HT-29 (cell line): Measurements from ENCODE around the gene FAR2. TPM values are rescaled to one million over a fixed set of nuclear protein-coding genes. Genes with fewer than 3 reads are reported as not detected.
"Not testable (repeated sequence)": the region's sequence is repeated elsewhere in the genome, so short reads cannot be mapped to it uniquely, and the experiment has no call there.

Source experiments
- DNase-seq: peaks from one replicate; pipeline ENCODE4 v3.0.0-alpha.2; 2015; ENCODE audit warnings: low spot score
- total RNA-seq: library from RNA; depleted of rRNA; stranded (reverse); fragments of >200 nt; shearing (Covaris generic); gene quantifications from 2 replicates; pipeline ENCODE4 v1.2.3, GENCODE V29; 2014

Gene FAR2
- total RNA-seq, 1 experiment from 2014 or later, result 19.8 TPM

- no peak for DNase-seq
Observed at GRCh38 chr12:29234552-29234951, 85.5 kb downstream of the FAR2 start.

DNA sequence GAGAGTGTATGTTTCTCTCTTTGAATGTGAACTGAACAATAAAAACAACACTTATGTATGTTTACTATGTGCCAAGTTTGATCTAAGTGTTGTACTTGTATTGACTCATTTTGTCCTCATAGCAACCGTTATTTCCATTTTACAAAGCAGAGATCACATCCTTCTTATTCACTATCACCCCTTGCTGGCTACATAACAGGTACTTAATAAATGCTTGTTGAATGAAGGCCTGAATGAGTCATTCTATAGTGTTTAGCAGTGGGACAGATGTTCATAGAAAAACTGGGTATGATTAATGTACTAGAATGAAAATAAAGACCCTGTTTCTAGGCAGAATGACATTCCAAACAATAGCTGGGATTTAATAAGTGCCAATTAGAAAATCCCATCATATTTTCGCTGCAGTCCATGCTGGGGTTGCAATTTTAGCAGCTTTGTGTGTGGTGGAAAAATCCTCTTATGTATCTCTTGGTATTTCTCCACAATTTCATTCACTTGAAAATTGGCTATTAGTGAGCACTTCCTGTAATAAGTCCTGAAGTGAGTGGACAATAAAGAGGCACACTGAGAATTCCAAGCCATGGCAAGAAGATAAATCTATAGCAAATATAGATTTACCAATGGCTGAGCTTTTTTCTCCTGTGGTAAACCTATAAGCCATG lies 86.0 kb downstream of the FAR2 start:
- DNase-seq, result no peak

- peak; percentile 30 for DNase-seq
Observed at GRCh38 chr12:29238822-29239291, 89.8 kb downstream of the FAR2 start.

DNA sequence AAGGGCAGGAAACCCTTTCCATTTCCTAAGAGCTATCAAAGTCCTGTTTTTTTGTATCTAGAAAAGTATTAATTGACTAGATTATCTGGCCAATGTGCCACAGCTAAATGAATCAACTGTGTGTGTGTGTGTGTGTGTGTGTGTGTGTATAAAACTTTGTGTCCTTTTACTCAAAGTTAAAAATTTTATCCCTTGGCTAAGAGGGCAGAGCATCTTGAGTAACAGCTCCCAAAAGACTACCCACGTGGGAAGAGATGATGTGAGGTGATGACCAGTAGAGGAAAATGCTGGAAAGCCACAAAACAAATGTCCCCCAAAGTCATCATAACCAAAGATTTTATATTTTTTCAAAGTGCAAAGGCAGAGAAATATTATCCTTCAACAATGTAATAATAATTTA lies 90.3 kb downstream of the FAR2 start:
- no peak for DNase-seq

DNA sequence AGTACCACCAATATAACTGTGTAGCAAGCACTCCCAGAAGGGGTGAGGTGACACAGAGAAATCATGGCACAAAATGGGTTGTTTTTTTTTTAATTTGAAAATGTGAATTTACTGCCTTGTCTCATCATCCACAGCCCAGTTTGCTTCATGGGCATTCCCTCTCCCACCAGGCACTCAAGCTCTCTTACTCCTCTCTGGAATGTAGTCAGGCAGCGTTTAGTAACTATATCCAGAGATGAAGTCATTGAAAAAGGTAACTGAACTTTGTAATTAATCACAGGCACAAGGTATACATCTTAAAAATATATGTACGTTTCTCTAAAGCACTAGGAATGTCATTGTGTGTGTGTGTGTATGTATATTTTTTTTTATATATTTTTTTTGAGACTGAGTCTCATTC lies 91.4 kb downstream of the FAR2 start:
- DNase-seq, result no peak

GRCh38 chr12:29241821-29242591 lies 92.9 kb downstream of the FAR2 start:
- DNase-seq, result peak; percentile 86

GRCh38 chr12:29242921-29243431 lies 93.9 kb downstream of the FAR2 start:
- peak; percentile 41 for DNase-seq

GRCh38 chr12:29244159-29244765 lies 95.2 kb downstream of the FAR2 start:
- DNase-seq, result no peak

DNA sequence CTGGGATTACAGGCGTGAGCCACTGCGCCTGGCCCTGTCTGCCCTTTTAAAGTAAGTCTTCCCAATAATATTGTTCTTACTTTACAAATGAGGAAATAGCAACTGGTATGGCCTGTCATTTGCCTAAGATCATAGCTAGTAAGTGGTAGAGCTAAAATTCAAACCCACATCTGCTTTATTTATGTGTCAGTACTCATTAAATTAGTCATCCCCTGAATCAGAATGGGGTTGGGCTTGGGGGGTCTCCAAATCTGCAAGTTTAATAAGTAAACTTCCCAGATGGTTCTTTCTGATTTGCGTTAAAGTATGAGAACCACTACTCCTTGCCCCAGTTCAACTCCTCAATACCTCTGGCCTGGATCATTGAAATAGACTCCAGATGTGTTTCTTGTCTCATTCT lies 96.2 kb downstream of the FAR2 start:
- no peak for DNase-seq

DNA sequence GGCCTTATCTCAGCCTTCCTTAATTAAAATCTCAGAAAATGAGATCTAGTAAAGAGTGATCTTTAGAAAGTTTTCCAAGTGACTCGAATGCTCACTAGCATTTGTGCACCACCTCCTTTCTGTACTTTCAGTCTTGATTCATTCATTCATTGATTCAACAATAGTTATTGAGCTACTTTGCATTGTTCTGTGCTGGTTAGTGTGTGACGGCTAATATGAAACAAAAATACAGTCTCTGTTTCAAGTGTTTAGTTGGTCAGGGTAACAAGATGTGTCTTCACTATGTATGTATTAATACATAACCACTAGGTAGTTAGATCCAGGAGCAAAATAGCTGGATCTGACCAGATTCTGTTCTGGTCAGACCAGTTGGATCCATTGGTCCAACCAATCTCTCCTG lies 100.9 kb downstream of the FAR2 start:
- DNase-seq, result no peak

DNA sequence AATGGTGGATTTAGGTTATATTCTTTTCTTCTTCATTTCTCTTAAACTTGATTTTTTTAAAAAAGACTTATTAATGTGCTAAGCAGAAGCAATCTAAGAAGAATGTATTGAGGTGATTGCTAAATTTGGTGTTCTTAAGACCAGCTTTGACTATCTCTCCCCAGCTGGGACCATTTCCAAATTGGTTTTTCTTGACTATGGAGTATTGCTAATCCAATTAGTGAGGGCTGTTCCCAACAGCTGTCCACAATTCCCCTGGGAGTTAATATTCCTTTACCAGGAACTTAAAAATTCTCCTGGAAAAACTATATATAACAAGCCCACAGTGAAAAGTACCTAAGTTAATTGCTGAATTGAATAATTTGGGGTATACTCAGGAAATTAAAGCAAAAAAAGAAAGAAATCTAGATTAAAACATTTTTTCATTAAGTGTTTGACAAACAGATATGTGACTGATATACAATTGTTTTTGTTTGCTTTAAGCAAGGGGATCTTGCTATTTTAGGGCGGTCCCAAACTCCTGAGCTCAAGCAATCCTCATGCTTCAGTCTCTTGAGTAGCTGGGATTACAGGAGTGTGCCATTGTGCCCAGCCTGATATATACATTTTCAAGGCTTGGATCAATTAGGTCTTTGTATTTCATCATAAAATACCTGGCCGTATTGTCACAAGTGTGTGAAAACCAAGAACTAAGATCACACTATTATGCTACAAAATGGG lies 105.0 kb downstream of the FAR2 start:
- no peak for DNase-seq

- DNase-seq, result no peak
Observed at GRCh38 chr12:29255042-29255441, 106.0 kb downstream of the FAR2 start.

GRCh38 chr12:29256598-29256997 lies 107.5 kb downstream of the FAR2 start:
- DNase-seq, result no peak

DNA sequence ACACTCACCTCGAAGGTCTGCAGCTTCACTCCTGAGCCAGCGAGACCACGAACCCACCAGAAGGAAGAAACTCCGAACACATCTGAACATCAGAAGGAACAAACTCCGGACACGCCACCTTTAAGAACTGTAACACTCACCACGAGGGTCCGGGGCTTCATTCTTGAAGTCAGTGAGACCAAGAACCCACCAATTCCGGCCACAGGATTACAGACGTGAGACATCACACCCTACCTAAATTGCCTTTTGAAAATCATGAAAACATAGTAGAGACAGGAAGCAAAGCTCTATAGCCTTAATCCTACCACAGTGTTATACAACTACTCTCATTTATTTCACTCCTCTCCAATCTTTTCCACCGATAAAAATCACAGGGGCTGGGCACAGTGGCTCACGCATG lies 108.6 kb downstream of the FAR2 start:
- DNase-seq, result not testable (repeated sequence)

DNA sequence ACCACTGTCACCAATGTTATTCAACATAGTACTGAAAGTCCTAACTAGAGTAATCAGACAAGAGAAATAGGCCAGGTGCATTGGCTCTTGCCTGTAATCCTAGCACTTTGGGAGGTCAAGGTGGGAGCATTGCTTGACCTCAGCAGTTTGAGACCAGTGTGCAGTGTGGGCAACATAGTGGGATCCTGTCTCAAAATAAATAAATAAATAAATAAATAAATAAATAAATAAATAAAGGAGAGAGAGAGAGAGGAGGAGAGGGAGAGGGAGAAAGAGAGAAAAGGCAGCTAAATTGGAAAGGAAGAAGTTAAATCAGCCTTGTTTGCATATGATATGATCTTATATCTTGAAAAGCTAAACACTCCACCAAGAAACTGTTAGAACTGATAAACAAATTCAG lies 115.3 kb downstream of the FAR2 start:
- no peak for DNase-seq

DNA sequence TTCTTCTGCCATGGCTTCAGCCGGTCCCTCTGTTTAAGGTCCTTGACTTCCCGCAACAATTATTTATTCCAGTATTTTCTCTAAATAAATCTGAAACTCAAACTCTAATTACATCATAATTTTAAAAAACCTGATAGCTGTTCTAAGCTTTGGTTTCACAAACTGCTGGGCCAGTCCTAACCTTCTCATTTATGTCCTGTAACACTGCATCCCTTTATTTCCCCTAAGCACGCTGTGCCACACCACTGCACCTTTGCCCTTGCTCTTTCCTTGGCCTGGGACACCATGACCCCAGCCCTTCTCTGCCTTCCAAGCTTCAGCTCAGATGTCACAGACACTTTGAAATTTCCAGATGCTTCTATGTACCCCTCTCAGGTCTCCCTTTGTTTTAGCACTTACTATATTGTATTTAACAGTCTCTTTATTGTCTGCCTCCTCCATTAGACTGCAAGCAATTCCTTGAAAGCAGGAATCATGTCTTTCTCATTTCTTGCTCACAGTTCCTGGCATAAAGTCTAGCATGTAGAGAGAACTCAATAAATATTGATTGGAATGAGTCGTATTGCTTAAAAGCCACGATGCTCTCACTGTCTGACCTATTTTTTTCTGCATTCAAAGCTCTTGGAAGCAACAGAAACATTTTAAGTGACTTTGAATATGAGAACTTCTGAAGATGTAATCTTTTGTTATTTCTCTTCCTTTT lies 120.8 kb downstream of the FAR2 start:
- DNase-seq, result no peak

- no peak for DNase-seq
Observed at GRCh38 chr12:29270446-29270845, 121.4 kb downstream of the FAR2 start.

DNA sequence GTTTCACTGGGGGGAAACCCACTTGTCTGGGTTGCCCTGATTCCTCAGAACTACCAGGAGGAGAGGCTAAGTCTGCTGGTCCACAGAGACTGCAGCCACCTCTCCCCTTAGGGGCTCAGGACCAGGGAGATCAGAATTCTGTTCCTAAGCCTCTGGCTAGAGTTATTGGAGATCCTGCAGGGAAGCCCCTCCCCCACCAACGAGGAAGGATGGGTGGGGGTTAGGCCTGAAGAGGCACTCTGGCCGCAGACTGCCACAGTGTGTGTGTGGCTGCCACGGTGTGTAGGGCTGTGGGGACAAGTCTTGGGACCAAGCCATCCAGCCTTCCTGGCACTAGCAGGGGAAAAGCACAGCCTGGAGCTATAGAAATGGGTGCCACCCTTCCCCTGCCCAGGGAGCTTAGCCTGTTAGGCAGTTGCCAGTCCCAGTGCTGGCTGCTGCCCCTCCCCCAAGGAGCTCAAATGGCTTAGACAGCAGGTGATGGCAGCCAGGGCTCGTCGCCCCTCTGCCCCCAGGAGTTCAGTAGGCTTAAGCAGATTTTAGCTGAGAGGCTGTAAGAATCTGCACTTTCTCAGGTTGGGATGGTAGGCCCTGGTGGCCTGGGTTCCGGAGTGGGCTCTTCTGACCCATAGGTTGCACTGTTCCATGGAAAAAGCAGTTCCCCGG lies 124.2 kb downstream of the FAR2 start:
- DNase-seq, result no peak

- no peak for DNase-seq
Observed at GRCh38 chr12:29275834-29276233, 126.8 kb downstream of the FAR2 start.

GRCh38 chr12:29277231-29277630 lies 128.2 kb downstream of the FAR2 start:
- no peak for DNase-seq
